ENCODE data around the gene BTBD9. TPM values are rescaled to one million over a fixed set of nuclear protein-coding genes. Genes with fewer than 3 reads are reported as not detected.

Gene BTBD9
- total RNA-seq, 5 donors from 2014 or later (not counting 1 experiment from before 2014, with no cell fraction given) = 29.3 to 67.7 (median 38.1) TPM

DNA sequence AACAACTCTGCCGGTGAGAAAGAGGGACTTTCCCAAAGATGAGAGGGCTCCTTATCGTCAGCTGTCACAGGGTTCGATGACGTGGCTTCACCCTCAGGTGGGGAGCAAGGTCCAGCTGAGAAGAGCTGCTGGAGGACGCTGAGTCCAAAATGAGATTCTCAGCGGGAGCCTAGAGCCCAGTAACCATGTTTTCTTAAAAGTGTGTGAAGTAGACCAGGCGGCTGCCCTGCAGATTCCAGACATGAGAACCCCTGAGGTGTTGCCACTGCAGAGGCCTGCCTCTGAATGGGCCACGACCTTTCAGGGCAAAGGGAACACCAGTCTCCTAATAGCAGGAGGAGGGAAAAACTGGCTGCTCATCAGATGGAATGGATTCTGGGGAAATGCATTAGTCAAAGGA, 375.1 kb downstream of the BTBD9 start:
- Histone ChIP-seq H3K9me3 (no peaks in the 10 kb centered on the region), H3K27me3 (replicated peaks in 1 of 2; ENCODE audit: control insufficient read depth in 2 of 2, extremely low read depth in 1 of 2, insufficient read depth in 2 of 2, low read length in 1 of 2) (no peaks in the 10 kb centered on the region), H3K27ac (ENCODE audit: low read length) (no peak overlapping the region), H3K36me3 (ENCODE audit: control insufficient read depth in 2 of 2, extremely low read depth in 1 of 2, insufficient read depth in 1 of 2, low read length in 1 of 2) (peaks cover 0 to 4% of the 10 kb centered on the region in 2 donors), H3K4me1 (ENCODE audit: control insufficient read depth in 1 of 2, extremely low read depth in 1 of 2, insufficient read depth in 2 of 2, low read length in 2 of 2) (no peaks in the 10 kb centered on the region), H3K4me3 (ENCODE audit: control insufficient read depth in 1 of 2, extremely low read depth in 1 of 2, low read length in 1 of 2) (no peak overlapping the region)
- Mint-ChIP-seq H3K27me3 (no peaks in the 10 kb centered on the region), H3K36me3 (peaks cover 27% of the 10 kb centered on the region), H3K9me3 (no peaks in the 10 kb centered on the region), H3K27ac (no peak overlapping the region), H3K4me1 (peaks cover 10 to 15% (median 13%) of the 10 kb centered on the region in 3 donors), H3K4me3 (no peak overlapping the region)
- ChIA-PET POLR2A (no interaction called here), CTCF (no interaction called here)
- DNase-seq (no peak), ATAC-seq (replicated peaks in 1 of 4) (no peak)
- WGBS (ENCODE audit: insufficient coverage) = 60% methylated on average over 4 of the region's 8 CpGs

DNA sequence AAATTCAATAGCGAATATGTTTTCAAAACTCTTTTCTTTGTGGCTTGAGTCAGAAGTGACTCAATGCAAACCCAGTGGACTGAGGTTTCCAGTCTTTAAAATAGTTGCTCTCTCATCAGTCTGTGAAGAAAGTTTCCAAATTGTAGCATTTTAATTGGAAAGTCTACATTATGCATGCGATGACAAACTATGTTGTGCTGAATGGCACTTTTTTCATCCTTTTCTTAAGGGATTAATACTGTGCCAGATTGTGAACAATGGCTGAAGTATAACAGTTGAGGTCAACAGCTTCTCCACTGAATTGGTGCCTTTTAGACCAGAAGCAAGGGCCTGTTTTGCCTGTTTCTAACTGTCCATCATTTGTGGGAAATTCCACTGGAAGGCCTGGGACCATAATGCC, 377.1 kb downstream of the BTBD9 start:
- ChIA-PET POLR2A (no interaction called here), CTCF (no interaction called here)
- no peak for ATAC-seq (replicated peaks in 1 of 4)

DNA sequence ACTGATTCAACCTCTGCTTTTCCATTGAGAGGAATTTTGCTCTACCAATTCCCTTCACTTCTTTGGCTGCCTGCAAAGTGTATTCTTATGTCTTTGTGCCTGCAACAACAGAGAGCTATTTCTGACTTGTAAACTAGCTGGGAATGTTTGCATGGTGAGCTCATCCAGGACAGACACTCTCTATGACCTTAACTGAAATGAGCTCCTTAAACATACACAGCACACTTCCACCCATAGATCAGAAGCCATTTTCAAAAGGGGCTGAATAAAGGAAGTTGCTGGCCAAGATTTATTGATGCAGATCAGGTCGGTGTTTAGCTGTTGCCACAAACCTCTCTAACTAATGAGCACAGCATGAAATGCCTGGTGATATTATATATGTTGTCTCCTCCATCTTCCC, 377.7 kb downstream of the BTBD9 start:
- no CpG with 5 or more reads among the region's 1 CpG for WGBS (ENCODE audit: insufficient coverage)
- Histone ChIP-seq H3K4me3 (ENCODE audit: control insufficient read depth in 1 of 2, extremely low read depth in 1 of 2, low read length in 1 of 2) (no peak overlapping the region), H3K36me3 (ENCODE audit: control insufficient read depth in 2 of 2, extremely low read depth in 1 of 2, insufficient read depth in 1 of 2, low read length in 1 of 2) (peaks cover 0 to 5% of the 10 kb centered on the region in 2 donors), H3K27ac (ENCODE audit: low read length) (no peak overlapping the region), H3K9me3 (no peaks in the 10 kb centered on the region), H3K4me1 (ENCODE audit: control insufficient read depth in 1 of 2, extremely low read depth in 1 of 2, insufficient read depth in 2 of 2, low read length in 2 of 2) (no peaks in the 10 kb centered on the region), H3K27me3 (replicated peaks in 1 of 2; ENCODE audit: control insufficient read depth in 2 of 2, extremely low read depth in 1 of 2, insufficient read depth in 2 of 2, low read length in 1 of 2) (no peaks in the 10 kb centered on the region)
- Mint-ChIP-seq H3K27me3 (no peaks in the 10 kb centered on the region), H3K36me3 (peaks cover 35% of the 10 kb centered on the region), H3K4me3 (no peak overlapping the region), H3K27ac (no peak overlapping the region), H3K4me1 (peaks cover 10 to 15% (median 13%) of the 10 kb centered on the region in 3 donors), H3K9me3 (no peaks in the 10 kb centered on the region)
- ATAC-seq (replicated peaks in 1 of 4) = no peak
- CTCF ChIA-PET = no interaction called here
- POLR2A ChIA-PET = no interaction called here
- DNase-seq = no peak

More for the DNA sequence above, 377.1 kb downstream of the BTBD9 start:
- H3K27me3 Mint-ChIP-seq = no peaks in the 10 kb centered on the region
- Histone ChIP-seq H3K27me3 (replicated peaks in 1 of 2; ENCODE audit: control insufficient read depth in 2 of 2, extremely low read depth in 1 of 2, insufficient read depth in 2 of 2, low read length in 1 of 2) (no peaks in the 10 kb centered on the region), H3K27ac (ENCODE audit: low read length) (no peak overlapping the region), H3K36me3 (ENCODE audit: control insufficient read depth in 2 of 2, extremely low read depth in 1 of 2, insufficient read depth in 1 of 2, low read length in 1 of 2) (peaks cover 4 to 5% of the 10 kb centered on the region in 2 donors), H3K4me3 (ENCODE audit: control insufficient read depth in 1 of 2, extremely low read depth in 1 of 2, low read length in 1 of 2) (no peak overlapping the region), H3K4me1 (ENCODE audit: control insufficient read depth in 1 of 2, extremely low read depth in 1 of 2, insufficient read depth in 2 of 2, low read length in 2 of 2) (no peaks in the 10 kb centered on the region), H3K9me3 (no peaks in the 10 kb centered on the region)
- DNase-seq = no peak
- H3K9me3 Mint-ChIP-seq = no peaks in the 10 kb centered on the region
- no peak overlapping the region for H3K4me3 Mint-ChIP-seq
- peaks cover 31% of the 10 kb centered on the region for H3K36me3 Mint-ChIP-seq
- H3K4me1 Mint-ChIP-seq = peaks cover 10 to 15% (median 13%) of the 10 kb centered on the region in 3 donors
- WGBS (ENCODE audit: insufficient coverage) = 60% methylated on average over 1 of the region's 2 CpGs
- no peak overlapping the region for H3K27ac Mint-ChIP-seq

DNA sequence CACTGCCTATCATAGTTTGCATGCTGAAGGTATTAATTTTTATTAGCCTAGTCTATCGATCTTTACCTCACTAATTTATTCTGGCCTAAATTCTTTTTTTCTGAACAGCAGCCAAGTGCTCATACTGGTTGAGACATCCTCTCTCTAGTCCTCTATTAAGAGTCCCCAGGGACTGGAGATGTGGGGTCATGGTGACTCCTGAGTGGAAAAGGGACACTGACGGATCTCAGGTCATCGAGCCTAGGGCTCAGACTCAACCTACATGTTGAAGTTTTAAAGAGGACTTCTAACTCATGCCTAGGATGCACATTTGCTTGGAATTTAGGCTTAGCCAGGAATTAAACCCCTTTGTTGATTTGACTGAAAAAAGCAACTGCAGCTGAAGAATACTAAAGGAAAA, 378.1 kb downstream of the BTBD9 start:
- Mint-ChIP-seq H3K4me1 (peaks cover 10 to 15% (median 13%) of the 10 kb centered on the region in 3 donors), H3K4me3 (no peak overlapping the region), H3K27ac (no peak overlapping the region), H3K9me3 (no peaks in the 10 kb centered on the region), H3K36me3 (peaks cover 33% of the 10 kb centered on the region), H3K27me3 (no peaks in the 10 kb centered on the region)
- H3K4me3 ChIP-seq (ENCODE audit: control insufficient read depth in 1 of 2, extremely low read depth in 1 of 2, low read length in 1 of 2) = no peak overlapping the region
- H3K27ac ChIP-seq (ENCODE audit: low read length) = no peak overlapping the region
- no peaks in the 10 kb centered on the region for H3K27me3 ChIP-seq (replicated peaks in 1 of 2; ENCODE audit: control insufficient read depth in 2 of 2, extremely low read depth in 1 of 2, insufficient read depth in 2 of 2, low read length in 1 of 2)
- POLR2A ChIA-PET = no interaction called here
- DNase-seq (no peak), ATAC-seq (replicated peaks in 1 of 4) (no peak)
- no peaks in the 10 kb centered on the region for H3K9me3 ChIP-seq
- peaks cover 0 to 5% of the 10 kb centered on the region in 2 donors for H3K36me3 ChIP-seq (ENCODE audit: control insufficient read depth in 2 of 2, extremely low read depth in 1 of 2, insufficient read depth in 1 of 2, low read length in 1 of 2)
- WGBS (ENCODE audit: insufficient coverage) = 100% methylated on average over 2 of the region's 3 CpGs
- H3K4me1 ChIP-seq (ENCODE audit: control insufficient read depth in 1 of 2, extremely low read depth in 1 of 2, insufficient read depth in 2 of 2, low read length in 2 of 2) = no peaks in the 10 kb centered on the region
- CTCF ChIA-PET = no interaction called here

- peaks cover 3 to 21% of the 10 kb centered on the region in 2 donors for H3K36me3 ChIP-seq (ENCODE audit: control insufficient read depth in 2 of 2, extremely low read depth in 1 of 2, insufficient read depth in 1 of 2, low read length in 1 of 2)
- H3K4me1 ChIP-seq (ENCODE audit: control insufficient read depth in 1 of 2, extremely low read depth in 1 of 2, insufficient read depth in 2 of 2, low read length in 2 of 2) = no peaks in the 10 kb centered on the region
- no CpG with 5 or more reads among the region's 2 CpGs for WGBS (ENCODE audit: insufficient coverage)
- Mint-ChIP-seq H3K27me3 (no peaks in the 10 kb centered on the region), H3K4me3 (no peak overlapping the region), H3K36me3 (peaks cover 44% of the 10 kb centered on the region), H3K27ac (no peak overlapping the region), H3K9me3 (peaks cover 3 to 5% (median 4%) of the 10 kb centered on the region in 3 donors), H3K4me1 (peaks cover 10 to 15% (median 13%) of the 10 kb centered on the region in 3 donors)
- no peaks in the 10 kb centered on the region for H3K27me3 ChIP-seq (replicated peaks in 1 of 2; ENCODE audit: control insufficient read depth in 2 of 2, extremely low read depth in 1 of 2, insufficient read depth in 2 of 2, low read length in 1 of 2)
- ATAC-seq (replicated peaks in 1 of 4) (no peak), DNase-seq (no peak)
- CTCF ChIA-PET = no interaction called here
- H3K4me3 ChIP-seq (ENCODE audit: control insufficient read depth in 1 of 2, extremely low read depth in 1 of 2, low read length in 1 of 2) = no peak overlapping the region
- H3K27ac ChIP-seq (ENCODE audit: low read length) = no peak overlapping the region
- POLR2A ChIA-PET = no interaction called here
- H3K9me3 ChIP-seq = no peaks in the 10 kb centered on the region
Observed at GRCh38 chr6:38259736-38260135, 380.0 kb downstream of the BTBD9 start.

DNA sequence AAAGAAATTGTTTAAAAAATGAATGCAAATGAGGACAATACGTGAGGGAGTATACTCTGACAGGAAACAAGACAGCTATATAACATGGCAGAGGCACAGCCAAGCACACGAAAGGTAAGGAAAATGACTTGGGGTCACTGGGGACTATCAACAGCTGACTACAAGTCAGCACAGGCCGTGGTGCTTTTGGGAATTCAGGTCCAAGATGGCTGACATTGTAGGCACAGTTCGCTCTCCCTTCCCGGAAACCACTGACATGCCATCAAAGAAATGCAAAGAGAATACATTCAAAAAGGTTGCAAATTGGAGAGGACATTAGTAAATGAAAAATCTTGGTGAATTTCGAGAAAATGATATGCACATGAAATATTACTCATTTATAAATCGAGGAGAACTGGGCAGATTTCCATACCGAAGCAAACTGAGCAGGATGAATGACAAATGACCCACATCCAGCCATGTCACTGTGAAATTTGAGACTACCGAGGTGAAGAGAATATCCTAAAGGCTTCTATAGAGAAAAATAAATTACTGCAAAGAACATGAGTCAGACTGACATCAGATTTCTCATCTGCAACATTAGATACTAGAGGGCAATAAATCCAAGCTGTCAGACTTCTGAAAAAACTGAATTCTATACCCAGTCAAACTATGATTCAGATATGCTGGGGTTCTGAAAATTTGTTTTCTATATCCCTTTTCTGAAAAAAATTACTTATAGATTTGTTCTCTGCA, 391.1 kb downstream of the BTBD9 start:
- Mint-ChIP-seq H3K4me3 (no peak overlapping the region), H3K36me3 (peaks cover 49% of the 10 kb centered on the region), H3K27me3 (no peaks in the 10 kb centered on the region), H3K27ac (no peak overlapping the region), H3K4me1 (no peaks in the 10 kb centered on the region), H3K9me3 (no peaks in the 10 kb centered on the region)
- Histone ChIP-seq H3K4me1 (ENCODE audit: control insufficient read depth in 1 of 2, extremely low read depth in 1 of 2, insufficient read depth in 2 of 2, low read length in 2 of 2) (no peaks in the 10 kb centered on the region), H3K9me3 (no peaks in the 10 kb centered on the region), H3K36me3 (ENCODE audit: control insufficient read depth in 2 of 2, extremely low read depth in 1 of 2, insufficient read depth in 1 of 2, low read length in 1 of 2) (peaks cover 0 to under 1% of the 10 kb centered on the region in 2 donors), H3K27ac (ENCODE audit: low read length) (no peak overlapping the region), H3K4me3 (ENCODE audit: control insufficient read depth in 1 of 2, extremely low read depth in 1 of 2, low read length in 1 of 2) (no peak overlapping the region), H3K27me3 (replicated peaks in 1 of 2; ENCODE audit: control insufficient read depth in 2 of 2, extremely low read depth in 1 of 2, insufficient read depth in 2 of 2, low read length in 1 of 2) (no peaks in the 10 kb centered on the region)
- no peak for ATAC-seq (replicated peaks in 1 of 4)
- no peak for DNase-seq
- ChIA-PET CTCF (no interaction called here), POLR2A (no interaction called here)
- WGBS (ENCODE audit: insufficient coverage) = 80% methylated on average over 3 of the region's 9 CpGs

Data from T-cell (primary cell).